H1 (cell line): ENCODE results near the gene CCDC30. TPM values are rescaled to one million over a fixed set of nuclear protein-coding genes. Genes with fewer than 3 reads are reported as not detected.

Experiments used
- CTCF ChIA-PET: fragments of 300-600 bp; sonication (Branson Sonifier 250); formaldehyde crosslinking; loops from one replicate; lab custom pipeline; 2021; ENCODE audit not compliant: partially characterized antibody; lab: Charles Lee
- POLR2A ChIA-PET: fragments of 300-600 bp; sonication (Branson Sonifier 250); formaldehyde crosslinking; loops from one replicate; lab custom pipeline; 2021; ENCODE audit warnings: inconsistent platforms; ENCODE audit not compliant: partially characterized antibody; lab: Charles Lee
- DNase-seq, 2 experiments: peaks; one replicate each; pipeline versions ENCODE4 v3.0.0 to v3.0.0-alpha.2; 2010 to 2022; ENCODE audit warnings: low spot score in 2 of 2, low read depth in 1 of 2, mixed read lengths in 1 of 2
- FAIRE-seq: peaks from 2 replicates; lab custom pipeline; 2011; peaks lifted over from hg19 to GRCh38; lab: Jason Lieb, UNC
- H2AFZ ChIP-seq: 2 replicates; pipeline ENCODE4 v1.8.1; 2012; ENCODE audit warnings: low read length, inconsistent platforms
- H2AK5ac ChIP-seq: 2 replicates; pipeline ENCODE4 v1.6.1; 2013; ENCODE audit warnings: low read depth, low read length
- H2BK120ac ChIP-seq: replicated peaks from 2 replicates; pipeline ENCODE3; 2013; ENCODE audit warnings: low read depth, low read length, inconsistent platforms
- H2BK12ac ChIP-seq: 2 replicates; pipeline ENCODE4 v1.6.1; 2013; ENCODE audit warnings: low read depth, low read length
- H2BK15ac ChIP-seq: 2 replicates; pipeline ENCODE4 v1.6.1; 2013; ENCODE audit warnings: low read length
- H2BK20ac ChIP-seq: 2 replicates; pipeline ENCODE4 v1.6.1; 2013; ENCODE audit warnings: low read length
- H2BK5ac ChIP-seq: 2 replicates; pipeline ENCODE4 v1.6.1; 2013; ENCODE audit warnings: low read depth, low read length
- H3K14ac ChIP-seq: 2 replicates; pipeline ENCODE4 v1.6.1; 2013; ENCODE audit warnings: inconsistent platforms; ENCODE audit not compliant: insufficient read length
- H3K18ac ChIP-seq: 2 replicates; pipeline ENCODE4 v1.6.1; 2013; ENCODE audit warnings: low read length; ENCODE audit errors: extremely low read depth
- H3K23ac ChIP-seq: 2 replicates; pipeline ENCODE4 v1.6.1; 2013; ENCODE audit warnings: inconsistent platforms; ENCODE audit not compliant: insufficient read length
- H3K23me2 ChIP-seq: 2 replicates; pipeline ENCODE4 v1.6.1; 2013; ENCODE audit warnings: low read depth, low read length
- H3K27ac ChIP-seq: 2 replicates; pipeline ENCODE4 v1.6.1; 2011; ENCODE audit warnings: low read depth, low read length, inconsistent platforms
- H3K27me3 ChIP-seq, 4 experiments: replicated peaks in 1 of 4; 1 replicate in 1 of 4; 2 replicates in 3 of 4; pipeline versions ENCODE4 v1.6.1 to v1.8.1; 2011 to 2013; ENCODE audit warnings: low read length in 3 of 4, mild to moderate bottlenecking in 3 of 4, inconsistent platforms in 2 of 4, mixed read lengths in 2 of 4, moderate library complexity in 1 of 4; ENCODE audit not compliant: control insufficient read depth in 3 of 4, insufficient read depth in 3 of 4; ENCODE audit errors: extremely low read depth in 1 of 4
- H3K36me3 ChIP-seq, 4 experiments: 2 replicates each; pipeline versions ENCODE4 v1.6.1 to v1.8.1; 2011 to 2013; ENCODE audit warnings: mild to moderate bottlenecking in 4 of 4, low read length in 3 of 4, moderate library complexity in 2 of 4, control low read depth in 1 of 4, inconsistent platforms in 1 of 4; ENCODE audit not compliant: insufficient read depth in 4 of 4, control insufficient read depth in 2 of 4
- H3K4ac ChIP-seq: replicated peaks from 2 replicates; pipeline ENCODE3; 2013; ENCODE audit warnings: low read length, low read depth, mixed read lengths, inconsistent platforms; ENCODE audit not compliant: insufficient read length
- H3K4me1 ChIP-seq, 4 experiments: replicated peaks in 1 of 4; 1 replicate in 1 of 4; 2 replicates in 3 of 4; pipeline versions ENCODE4 v1.6.1 to v1.8.1; 2011 to 2013; ENCODE audit warnings: low read length in 3 of 4, inconsistent platforms in 2 of 4, mixed read lengths in 1 of 4; ENCODE audit not compliant: insufficient read depth in 4 of 4, control insufficient read depth in 3 of 4
- H3K4me2 ChIP-seq, 2 experiments: 2 replicates each; pipeline versions ENCODE4 v1.6.1 to v1.8.1; 2011 to 2013; ENCODE audit warnings: low read depth in 2 of 2, low read length in 2 of 2, control low read depth in 1 of 2, inconsistent platforms in 1 of 2, mild to moderate bottlenecking in 1 of 2; ENCODE audit not compliant: insufficient read depth in 1 of 2
- H3K4me3 ChIP-seq, 4 experiments: fragments of 200-600, 300-600 bp in 1 of 4; sonication (generic), shearing (Covaris generic), sonication (Bioruptor Twin) in 1 of 4; 2 replicates each; pipeline versions ENCODE4 v1.5.1 to v1.8.1; 2011 to 2016; ENCODE audit warnings: low read length in 4 of 4, low read depth in 3 of 4, control low read depth in 2 of 4, inconsistent platforms in 2 of 4, mild to moderate bottlenecking in 2 of 4, mixed read lengths in 1 of 4, moderate library complexity in 1 of 4; ENCODE audit not compliant: insufficient read depth in 2 of 4; ENCODE audit errors: extremely low read depth in 1 of 4
- H3K56ac ChIP-seq: replicated peaks from 2 replicates; pipeline ENCODE3; 2013; ENCODE audit warnings: low read depth, mild to moderate bottlenecking, mixed read lengths, low read length, inconsistent platforms; ENCODE audit not compliant: insufficient read length
- H3K79me1 ChIP-seq: 2 replicates; pipeline ENCODE4 v1.6.1; 2013; ENCODE audit warnings: low read depth, low read length, control low read depth
- H3K79me2 ChIP-seq, 2 experiments: 2 replicates each; pipeline versions ENCODE4 v1.6.1 to v1.8.1; 2012 to 2013; ENCODE audit warnings: low read length in 2 of 2, mild to moderate bottlenecking in 2 of 2, inconsistent platforms in 1 of 2; ENCODE audit not compliant: insufficient read depth in 2 of 2, control insufficient read depth in 1 of 2
- H3K9ac ChIP-seq, 4 experiments: replicated peaks in 1 of 4; 1 replicate in 1 of 4; 2 replicates in 3 of 4; pipeline versions ENCODE4 v1.6.1 to v1.8.1; 2011 to 2013; ENCODE audit warnings: low read depth in 3 of 4, low read length in 3 of 4, control low read depth in 2 of 4, mild to moderate bottlenecking in 2 of 4, moderate library complexity in 2 of 4, inconsistent platforms in 1 of 4; ENCODE audit errors: extremely low read depth in 1 of 4
- H3K9me3 ChIP-seq, 2 experiments: 2 replicates each; pipeline versions ENCODE4 v1.6.1 to v1.8.1; 2012 to 2013; ENCODE audit warnings: mild to moderate bottlenecking in 2 of 2, moderate library complexity in 2 of 2, control low read depth in 1 of 2, inconsistent platforms in 1 of 2, low read depth in 1 of 2, low read length in 1 of 2, mixed read lengths in 1 of 2; ENCODE audit not compliant: insufficient read depth in 2 of 2
- H4K20me1 ChIP-seq, 2 experiments: replicated peaks in 1 of 2; 2 replicates each; pipeline versions ENCODE3 to v1.8.1; 2011 to 2013; ENCODE audit warnings: inconsistent platforms in 2 of 2, low read length in 2 of 2, mild to moderate bottlenecking in 1 of 2; ENCODE audit not compliant: insufficient read depth in 2 of 2, control insufficient read depth in 1 of 2
- H4K5ac ChIP-seq: 2 replicates; pipeline ENCODE4 v1.6.1; 2013; ENCODE audit warnings: low read length, low read depth, mixed read lengths, inconsistent platforms; ENCODE audit not compliant: insufficient read length
- H4K8ac ChIP-seq: 2 replicates; pipeline ENCODE4 v1.8.0; 2013; ENCODE audit warnings: mild to moderate bottlenecking, moderate library complexity, low read length, inconsistent platforms; ENCODE audit not compliant: insufficient read depth; ENCODE audit errors: extremely low read depth
- H4K91ac ChIP-seq: replicated peaks from 2 replicates; pipeline ENCODE3; 2013; ENCODE audit warnings: low read length, mixed read lengths, inconsistent platforms; ENCODE audit not compliant: insufficient read length
- BCL11A ChIP-seq, 2 experiments: IDR thresholded peaks; one replicate each; pipeline ENCODE4 v1.6.1; 2011; ENCODE audit warnings: low read depth in 2 of 2, low read length in 2 of 2, mild to moderate bottlenecking in 2 of 2
- CREB1 ChIP-seq: IDR thresholded peaks from 2 replicates; pipeline ENCODE4 v1.6.1; 2012; ENCODE audit warnings: inconsistent platforms
- EGR1 ChIP-seq: IDR thresholded peaks from 2 replicates; pipeline ENCODE4 v1.6.1; 2011; ENCODE audit warnings: low read depth, low read length, borderline replicate concordance
- HDAC2 ChIP-seq, 2 experiments: fragments of 300-600 bp in 1 of 2; sonication (generic) in 1 of 2; IDR thresholded peaks; 2 replicates each; pipeline ENCODE4 v1.6.1; 2011 to 2012; ENCODE audit warnings: low read depth in 2 of 2, low read length in 2 of 2, mild to moderate bottlenecking in 2 of 2, moderate library complexity in 2 of 2, borderline replicate concordance in 1 of 2, inconsistent platforms in 1 of 2
- KDM4A ChIP-seq: IDR thresholded peaks from one replicate; pipeline ENCODE4 v1.7.1; 2012; ENCODE audit warnings: low read depth, mild to moderate bottlenecking, moderate library complexity, low read length, inconsistent platforms; ENCODE audit not compliant: severe bottlenecking
- PHF8 ChIP-seq: fragments of 200-600 bp; sonication (generic); conservative IDR thresholded peaks from 2 replicates; pipeline ENCODE4 v1.7.1; 2012; ENCODE audit warnings: low read depth, mild to moderate bottlenecking, inconsistent platforms, low read length, moderate library complexity
- POLR2AphosphoS5 ChIP-seq: IDR thresholded peaks from 2 replicates; pipeline ENCODE4 v1.6.1; 2011; ENCODE audit warnings: low read depth, low read length
- SIN3A ChIP-seq, 2 experiments: IDR thresholded peaks in 1 of 2; conservative IDR thresholded peaks in 1 of 2; 2 replicates each; pipeline ENCODE4 v1.6.1; 2011 to 2012; ENCODE audit warnings: low read length in 2 of 2, improper control_type of control experiment in 1 of 2, low read depth in 1 of 2, mild to moderate bottlenecking in 1 of 2
- WGBS, 2 experiments: shearing (Covaris generic) in 1 of 2; methylation state at CpG; one replicate each; pipeline versions ENCODE4 v1.1.6 to v1.1.7; 2013 to 2015; ENCODE audit warnings: low lambda C conversion rate in 2 of 2, mixed read lengths in 2 of 2, inconsistent platforms in 1 of 2, low coverage in 1 of 2, missing lambda C conversion rate in 1 of 2; ENCODE audit not compliant: insufficient replicate concordance in 2 of 2, insufficient coverage in 1 of 2, insufficient read length in 1 of 2; ENCODE audit errors: extremely low coverage in 1 of 2, missing lambda C conversion rate in 1 of 2; 5-methylcytosine and 5-hydroxymethylcytosine counted together
- polyA plus RNA-seq, 7 experiments: library from polyadenylated mRNA; depleted of rRNA in 3 of 7; stranded (reverse) in 5 of 7; unstranded in 2 of 7; fragments of >200 nt in 5 of 7; fragments of 200-250 nt in 2 of 7; gene quantifications; 1 replicate in 5 of 7; 2 replicates in 1 of 7; 4 replicates in 1 of 7; pipeline versions ENCODE4 v1.2.1 to v1.2.3, GENCODE V29; 2011 to 2013; ENCODE audit warnings: missing spikeins in 2 of 7, mixed read lengths in 2 of 7
- total RNA-seq: library from RNA; stranded (reverse); fragmentation: NEBNext Ultra II Directional; extraction: Animal tissue kit (Norgen Biotek cat#: 25700); gene quantifications from 2 replicates; pipeline ENCODE4 v1.2.1, GENCODE V29; 2021
- TF ChIP-seq, protein P1 (sequence below): IDR thresholded peaks from 2 replicates; pipeline ENCODE4 v1.6.1; 2012; ENCODE audit warnings: inconsistent platforms

CCDC30 gene
- total and polyA plus RNA-seq, 2 of the 8 experiments (the other 6 are each of a cell fraction or from before 2014, with no cell fraction given): 0.60 to 1.8 TPM

DNA sequence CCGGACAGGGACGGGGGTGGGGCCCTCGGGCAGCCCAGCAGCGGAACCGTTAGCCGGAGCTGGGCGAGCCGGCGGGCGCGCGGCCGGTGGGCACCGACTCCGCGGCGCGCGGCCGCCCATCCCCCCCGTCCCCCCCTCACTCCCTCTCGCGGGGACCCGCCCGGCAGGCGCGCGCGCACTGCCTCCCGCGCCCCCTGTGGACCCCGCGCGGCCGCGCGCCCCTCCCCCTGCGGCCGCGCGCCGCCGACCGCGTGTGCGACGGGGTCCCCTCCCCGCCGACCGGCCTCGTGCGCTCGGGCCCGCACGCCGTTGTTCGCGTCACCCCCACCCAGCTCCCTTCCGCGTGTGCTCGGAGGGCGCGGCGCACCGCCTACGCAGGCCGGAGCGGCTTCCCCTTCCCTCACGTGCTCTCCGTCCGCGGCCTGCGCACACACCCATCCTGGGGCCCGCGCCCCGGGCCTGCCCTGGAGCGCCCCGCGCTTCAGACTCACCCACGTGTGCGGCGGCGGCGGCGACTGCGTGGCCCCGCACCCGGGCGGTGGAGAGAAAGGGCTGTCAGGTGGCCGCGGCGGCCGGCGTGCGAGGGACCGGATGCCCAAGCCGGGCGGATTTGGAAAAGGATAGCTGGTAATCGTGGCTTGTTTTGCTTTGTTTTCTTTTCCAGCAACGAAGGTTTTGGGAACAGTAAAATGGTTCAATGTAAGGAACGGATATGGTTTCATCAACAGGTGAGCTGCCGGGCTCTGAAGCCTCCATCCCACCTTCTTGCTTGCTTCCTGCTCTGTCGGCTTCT, 219.8 kb downstream of the CCDC30 start:
- no peak for FAIRE-seq
- TF ChIP-seq POLR2AphosphoS5 (peak; percentile 91), KDM4A (no peak), CREB1 (peak; percentile 26; the same call in 1 of the 2 replicates), EGR1 (peak; percentile 65; the same call in 1 of the 2 replicates), SIN3A (conservative IDR thresholded peaks at IDR 0.05 in 1 of 2, IDR thresholded peaks at IDR 0.05 in 1 of 2; ENCODE audit: low read depth in 1 of 2, low read length in 2 of 2) (peak in 1 of 2 experiments; percentile 80; a peak in 2 of 4 replicates), PHF8 (peak; percentile 60), HDAC2 (IDR thresholded peaks at IDR 0.05; ENCODE audit: borderline replicate concordance in 1 of 2, low read depth in 2 of 2, low read length in 2 of 2) (peak in 1 of 2 experiments; percentile 79; a peak in 1 of 4 replicates), BCL11A (IDR thresholded peaks at IDR 0.05; ENCODE audit: low read depth in 2 of 2, low read length in 2 of 2) (no peak)
- TF ChIP-seq, protein P1, sequence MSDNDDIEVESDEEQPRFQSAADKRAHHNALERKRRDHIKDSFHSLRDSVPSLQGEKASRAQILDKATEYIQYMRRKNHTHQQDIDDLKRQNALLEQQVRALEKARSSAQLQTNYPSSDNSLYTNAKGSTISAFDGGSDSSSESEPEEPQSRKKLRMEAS: peak; percentile 95

More for the DNA sequence above, 219.8 kb downstream of the CCDC30 start:
- Histone ChIP-seq H2BK120ac (no peak overlapping the region), H3K27ac (peak overlapping the region; percentile 78; the same call in 1 of the 2 replicates), H3K56ac (peak overlapping the region; percentile 39), H3K27me3 (no peaks in the 10 kb centered on the region), H3K4ac (no peak overlapping the region), H3K14ac (no peak overlapping the region), H3K23me2 (peaks cover 16% of the 10 kb centered on the region), H2AK5ac (no peak overlapping the region), H3K23ac (no peak overlapping the region), H2AFZ (no peak overlapping the region), H3K4me1 (peaks cover 2 to 11% (median 4%) of the 10 kb centered on the region in 4 experiments; a peak in 6 of 7 replicates), H4K5ac (peak overlapping the region; percentile 59), H2BK15ac (no peak overlapping the region), H3K18ac (peak overlapping the region; percentile 79; the same call in 1 of the 2 replicates), H2BK20ac (no peak overlapping the region), H2BK5ac (peak overlapping the region; percentile 63; the same call in 1 of the 2 replicates), H4K20me1 (peaks cover 29 to 36% of the 10 kb centered on the region in 2 experiments), H3K79me2 (peaks cover 48 to 71% of the 10 kb centered on the region in 2 experiments), H3K4me2 (peak overlapping the region; percentile 84 to 99), H3K9ac (peak overlapping the region; percentile 85 to 94 (median 88)), H3K9me3 (no peaks in the 10 kb centered on the region), H4K91ac (peak overlapping the region; percentile 91), H3K36me3 (peaks cover 0 to 34% (median 10%) of the 10 kb centered on the region in 4 experiments; a peak in 6 of 8 replicates), H2BK12ac (no peak overlapping the region), H3K4me3 (peak overlapping the region; percentile 83 to 99 (median 88)), H4K8ac (peak overlapping the region; percentile 42; the same call in 1 of the 2 replicates), H3K79me1 (no peaks in the 10 kb centered on the region; the same call in 1 of the 2 replicates)
- 1% methylated on average over 44 of the region's 103 CpGs; no CpG with 5 or more reads in 1 of the 2 experiments for WGBS, 2 experiments
- ChIA-PET CTCF (interaction anchor here (0.7 to 2.1 kb wide), 8 partner anchors 12 to 279 kb away, joined by 3 to 8 read pairs (median 3); no protein-coding TSS in a partner anchor), POLR2A (interaction anchor here (0.7 to 7.3 kb wide), 44 partner anchors 8 to 411 kb away, joined by 3 to 94 read pairs (median 5); partner anchors contain the start of genes C1orf50, CLDN19, P3H1 and PPCS)
- DNase-seq: peak in 1 of 2 experiments; percentile 55
